ENCODE results near the gene RAVER1. TPM values are rescaled to one million over a fixed set of nuclear protein-coding genes. Genes with fewer than 3 reads are reported as not detected.
"Not testable (repeated sequence)": the region's sequence is repeated elsewhere in the genome, so short reads cannot be mapped to it uniquely, and the experiment has no call there.

The RAVER1 gene
- total RNA-seq (46.9 and 56.2 TPM in 2 replicates), polyA plus RNA-seq (68.2 and 71.2 TPM in 2 replicates)

GRCh38 chr19:10332965-10333757, at the start of gene RAVER1:
TSS of gene RAVER1 (minus strand) at chr19:10333529. CDS start at chr19:10333507, 22 bp downstream.
- Histone ChIP-seq H3K9me3 (ENCODE audit: low read depth) (no peaks in the 10 kb centered on the region), H3K27ac (peak within 1 kb of the TSS; percentile 88), H3K4me3 (peak within 1 kb of the TSS; percentile 50), H3K36me3 (peaks cover 13% of the 10 kb centered on the region), H3K27me3 (no peaks in the 10 kb centered on the region), H3K4me1 (ENCODE audit: low read depth) (peaks cover 4% of the 10 kb centered on the region)
- no peak for TF ChIP-seq CTCF (IDR thresholded peaks at IDR 0.05; ENCODE audit: low read depth, low read length)
- DNase-seq (ENCODE audit: low read depth in 1 of 2, low spot score in 1 of 2) = peak; percentile 99

- H3K4me3 ChIP-seq; H3K4me1 ChIP-seq (ENCODE audit: low read depth); H3K27ac ChIP-seq; H3K27me3 ChIP-seq; H3K9me3 ChIP-seq (ENCODE audit: low read depth); DNase-seq (ENCODE audit: low read depth in 1 of 2, low spot score in 1 of 2); H3K36me3 ChIP-seq: not testable (repeated sequence)
These were observed 49.8 kb upstream of the RAVER1 start for GRCh38 chr19:10383223-10383499.

- no peaks in the 10 kb centered on the region for H3K9me3 ChIP-seq (ENCODE audit: low read depth)
- no peak for TF ChIP-seq CTCF (IDR thresholded peaks at IDR 0.05; ENCODE audit: low read depth, low read length)
- peak; percentile 97 to 99 for DNase-seq (ENCODE audit: low read depth in 1 of 2, low spot score in 1 of 2)
- H3K27ac ChIP-seq = peak within 1 kb of the TSS; percentile 2
- no peaks in the 10 kb centered on the region for H3K4me1 ChIP-seq (ENCODE audit: low read depth)
- H3K36me3 ChIP-seq = peaks cover 2% of the 10 kb centered on the region
- no peaks in the 10 kb centered on the region for H3K27me3 ChIP-seq
- H3K4me3 ChIP-seq = peak within 1 kb of the TSS; percentile 66
These were observed 47.2 kb upstream of the RAVER1 start, which contains the start of gene TYK2 for GRCh38 chr19:10380313-10381102. TSS of gene TYK2 (minus strand) at chr19:10380572. CDS start at chr19:10378406, 2,166 bp downstream.

- Histone ChIP-seq H3K27ac (no peak overlapping the region), H3K27me3 (no peaks in the 10 kb centered on the region), H3K4me3 (peak overlapping the region; percentile 66), H3K9me3 (ENCODE audit: low read depth) (no peaks in the 10 kb centered on the region), H3K36me3 (peaks cover 2% of the 10 kb centered on the region), H3K4me1 (ENCODE audit: low read depth) (no peaks in the 10 kb centered on the region)
- DNase-seq (ENCODE audit: low read depth in 1 of 2, low spot score in 1 of 2) = no peak
- no peak for TF ChIP-seq CTCF (IDR thresholded peaks at IDR 0.05; ENCODE audit: low read depth, low read length)
These were observed 46.6 kb upstream of the RAVER1 start for GRCh38 chr19:10379880-10380312.

- TF ChIP-seq CTCF (IDR thresholded peaks at IDR 0.05; ENCODE audit: low read depth, low read length) = no peak
- Histone ChIP-seq H3K4me3 (no peak overlapping the region), H3K27me3 (no peaks in the 10 kb centered on the region), H3K4me1 (ENCODE audit: low read depth) (no peaks in the 10 kb centered on the region), H3K27ac (no peak overlapping the region), H3K9me3 (ENCODE audit: low read depth) (no peaks in the 10 kb centered on the region), H3K36me3 (peaks cover 2% of the 10 kb centered on the region)
- DNase-seq (ENCODE audit: low read depth in 1 of 2, low spot score in 1 of 2) = no peak
These were observed 44.8 kb upstream of the RAVER1 start for GRCh38 chr19:10378124-10378523.

- DNase-seq (ENCODE audit: low read depth in 1 of 2, low spot score in 1 of 2); H3K4me3 ChIP-seq: not testable (repeated sequence)
These were observed 43.9 kb upstream of the RAVER1 start for GRCh38 chr19:10377140-10377640.

More at GRCh38 chr19:10377140-10377640, 43.9 kb upstream of the RAVER1 start:
- not testable (repeated sequence) for H3K4me1 ChIP-seq (ENCODE audit: low read depth); H3K9me3 ChIP-seq (ENCODE audit: low read depth); H3K27me3 ChIP-seq; H3K27ac ChIP-seq; H3K36me3 ChIP-seq

Data from cardiac muscle cell (in vitro differentiated cells and primary cell).